Rectal smooth muscle tissue (tissue), 1 donor: ENCODE data around the gene TMEM39B.

Source experiments
- H3K27ac ChIP-seq: one replicate; pipeline ENCODE4 v1.7.0; 2013; ENCODE audit warnings: low read depth, low read length, inconsistent platforms
- H3K27me3 ChIP-seq: one replicate; pipeline ENCODE4 v1.7.0; 2013; ENCODE audit warnings: low read length; ENCODE audit not compliant: control insufficient read depth, insufficient read depth
- H3K36me3 ChIP-seq: one replicate; pipeline ENCODE4 v1.7.0; 2013; ENCODE audit warnings: low read length; ENCODE audit not compliant: control insufficient read depth, insufficient read depth
- H3K4me1 ChIP-seq: one replicate; pipeline ENCODE4 v1.7.0; 2013; ENCODE audit warnings: low read length; ENCODE audit not compliant: control insufficient read depth, insufficient read depth
- H3K4me3 ChIP-seq: one replicate; pipeline ENCODE4 v1.7.0; 2013; ENCODE audit warnings: low read length
- H3K9ac ChIP-seq: one replicate; pipeline ENCODE4 v1.7.0; 2013; ENCODE audit warnings: low read length

Gene TMEM39B

GRCh38 chr1:32072622-32073298 lies at the start of gene TMEM39B:
Gene TMEM39B (plus strand): TSS chr1:32072939. CDS start chr1:32073048, 109 bp downstream.
- peak within 1 kb of the TSS; percentile 91 for H3K4me3 ChIP-seq
- H3K4me1 ChIP-seq: peaks cover 5% of the 10 kb centered on the region
- H3K27me3 ChIP-seq: no peaks in the 10 kb centered on the region
- H3K9ac ChIP-seq: peak within 1 kb of the TSS; percentile 64
- H3K36me3 ChIP-seq: peaks cover 11% of the 10 kb centered on the region
- H3K27ac ChIP-seq: peak within 1 kb of the TSS; percentile 94

- Histone ChIP-seq H3K4me3 (no peak overlapping the region), H3K36me3 (no peaks in the 10 kb centered on the region), H3K9ac (no peak overlapping the region), H3K4me1 (peaks cover 5% of the 10 kb centered on the region), H3K27ac (no peak overlapping the region), H3K27me3 (no peaks in the 10 kb centered on the region)
These were observed 49.4 kb upstream of the TMEM39B start for GRCh38 chr1:32023351-32023750.

GRCh38 chr1:32025515-32025914 lies 47.2 kb upstream of the TMEM39B start:
- H3K4me1 ChIP-seq: peaks cover 5% of the 10 kb centered on the region
- no peaks in the 10 kb centered on the region for H3K36me3 ChIP-seq
- no peak overlapping the region for H3K27ac ChIP-seq
- no peak overlapping the region for H3K9ac ChIP-seq
- no peaks in the 10 kb centered on the region for H3K27me3 ChIP-seq
- no peak overlapping the region for H3K4me3 ChIP-seq

DNA sequence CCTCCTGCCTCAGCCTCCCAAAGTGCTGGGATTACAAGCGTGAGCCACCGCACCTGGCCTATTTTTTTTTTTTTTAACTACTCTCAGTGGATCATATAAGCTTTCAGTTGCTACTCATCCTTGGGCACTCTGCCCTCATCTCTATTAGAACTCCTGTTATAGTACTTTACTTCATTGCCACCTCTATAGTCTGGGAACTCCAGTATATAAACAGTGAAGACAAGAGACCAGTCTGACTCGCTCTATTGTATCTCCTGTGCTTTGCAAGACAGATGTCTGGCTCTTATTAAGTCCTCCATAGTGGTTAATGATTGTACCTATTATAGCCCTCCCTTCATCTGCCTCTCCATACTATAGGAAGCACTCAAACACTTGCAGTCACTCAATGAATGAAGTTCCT lies 44.0 kb upstream of the TMEM39B start:
- Histone ChIP-seq H3K36me3 (peaks cover 8% of the 10 kb centered on the region), H3K27me3 (no peaks in the 10 kb centered on the region), H3K9ac (no peak overlapping the region), H3K4me3 (no peak overlapping the region), H3K4me1 (peaks cover 11% of the 10 kb centered on the region), H3K27ac (no peak overlapping the region)

DNA sequence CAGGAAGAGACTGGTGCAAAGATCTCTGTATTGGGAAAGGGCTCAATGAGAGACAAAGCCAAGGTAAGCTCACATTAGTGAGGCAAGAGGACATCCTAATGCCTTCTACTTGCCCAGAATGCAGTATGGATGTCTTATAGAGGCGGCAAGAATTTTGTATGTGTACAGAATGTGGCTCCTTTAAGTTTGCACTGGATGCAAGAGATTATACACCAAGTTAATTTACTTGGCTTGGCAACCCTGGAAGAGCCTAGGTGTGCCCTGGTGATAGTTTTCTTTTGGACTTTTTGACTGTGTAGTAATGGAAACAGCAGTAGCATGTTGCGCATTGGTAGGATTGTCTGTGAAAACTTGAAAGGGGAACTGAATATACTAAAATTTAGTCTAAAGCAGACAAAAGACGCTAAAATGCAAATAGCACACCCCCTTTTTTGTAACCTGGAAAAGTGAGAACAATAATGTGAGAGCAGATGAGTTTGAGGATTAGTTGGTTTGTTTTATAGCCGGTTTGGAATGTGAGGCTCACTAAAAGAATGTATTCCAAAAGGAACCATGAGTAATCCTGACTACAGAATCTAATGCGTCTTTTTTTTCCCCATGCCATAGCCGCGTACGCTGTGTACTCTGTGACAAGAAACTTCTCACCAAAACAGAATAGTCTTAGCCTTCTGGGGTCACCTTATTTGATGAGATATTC lies 41.0 kb upstream of the TMEM39B start:
- Histone ChIP-seq H3K36me3 (peaks cover 15% of the 10 kb centered on the region), H3K4me3 (no peak overlapping the region), H3K9ac (no peak overlapping the region), H3K4me1 (peaks cover 11% of the 10 kb centered on the region), H3K27ac (peak overlapping the region; percentile 64), H3K27me3 (no peaks in the 10 kb centered on the region)

DNA sequence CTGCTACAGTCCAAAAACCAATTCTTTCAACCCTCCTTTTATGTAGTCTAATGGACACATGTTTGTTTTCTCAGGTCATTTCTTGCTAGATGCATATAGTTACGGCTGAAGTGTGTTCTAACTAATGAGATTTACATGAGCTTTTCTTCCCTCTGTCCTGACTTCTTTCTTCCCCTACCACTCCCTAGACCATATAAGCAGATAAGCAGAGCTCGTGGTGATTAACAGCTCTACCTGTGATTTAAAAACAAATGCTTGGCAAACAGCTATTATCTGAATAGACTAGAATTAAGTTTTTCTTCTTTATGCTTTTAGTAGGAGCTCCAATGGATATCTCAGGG lies 40.5 kb upstream of the TMEM39B start:
- peaks cover 19% of the 10 kb centered on the region for H3K36me3 ChIP-seq
- H3K9ac ChIP-seq: no peak overlapping the region
- H3K4me1 ChIP-seq: peaks cover 11% of the 10 kb centered on the region
- no peaks in the 10 kb centered on the region for H3K27me3 ChIP-seq
- peak overlapping the region; percentile 64 for H3K27ac ChIP-seq
- H3K4me3 ChIP-seq: no peak overlapping the region

DNA sequence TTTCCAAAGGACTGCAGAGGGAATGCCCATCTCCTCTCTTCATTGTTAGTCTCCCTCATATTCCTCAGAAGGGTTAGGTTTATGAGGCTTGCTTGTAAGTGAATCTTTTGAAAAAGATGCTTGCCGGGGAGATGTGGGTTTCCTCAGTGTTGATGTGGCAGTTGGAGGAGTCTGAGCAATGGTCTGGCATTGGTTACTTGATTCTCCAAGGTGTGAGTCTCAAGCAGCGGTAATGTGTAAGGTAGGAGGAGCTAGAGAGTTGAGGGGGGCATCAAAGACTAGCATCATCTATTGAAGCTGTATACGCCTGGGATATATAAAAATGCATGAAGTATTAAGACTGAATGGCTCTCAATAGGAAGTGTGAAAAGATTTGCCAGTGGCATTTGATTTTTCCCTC lies 37.6 kb upstream of the TMEM39B start:
- Histone ChIP-seq H3K36me3 (peaks cover 36% of the 10 kb centered on the region), H3K9ac (no peak overlapping the region), H3K27ac (no peak overlapping the region), H3K4me3 (no peak overlapping the region), H3K4me1 (peaks cover 8% of the 10 kb centered on the region), H3K27me3 (no peaks in the 10 kb centered on the region)

- H3K4me3 ChIP-seq: no peak overlapping the region
- no peak overlapping the region for H3K27ac ChIP-seq
- H3K36me3 ChIP-seq: peaks cover 44% of the 10 kb centered on the region
These were observed 32.0 kb upstream of the TMEM39B start for GRCh38 chr1:32040711-32041110.

GRCh38 chr1:32042330-32042729 lies 30.4 kb upstream of the TMEM39B start:
- H3K9ac ChIP-seq: no peak overlapping the region
- H3K27ac ChIP-seq: no peak overlapping the region
- no peak overlapping the region for H3K4me3 ChIP-seq
- no peaks in the 10 kb centered on the region for H3K27me3 ChIP-seq
- H3K4me1 ChIP-seq: no peaks in the 10 kb centered on the region
- H3K36me3 ChIP-seq: peaks cover 42% of the 10 kb centered on the region

More at GRCh38 chr1:32040711-32041110, 32.0 kb upstream of the TMEM39B start:
- Histone ChIP-seq H3K27me3 (no peaks in the 10 kb centered on the region), H3K9ac (no peak overlapping the region), H3K4me1 (no peaks in the 10 kb centered on the region)

GRCh38 chr1:32044234-32044633 lies 28.5 kb upstream of the TMEM39B start:
- peaks cover 38% of the 10 kb centered on the region for H3K36me3 ChIP-seq
- H3K27ac ChIP-seq: no peak overlapping the region
- H3K4me3 ChIP-seq: no peak overlapping the region
- no peaks in the 10 kb centered on the region for H3K27me3 ChIP-seq
- no peak overlapping the region for H3K9ac ChIP-seq
- no peaks in the 10 kb centered on the region for H3K4me1 ChIP-seq

- Histone ChIP-seq H3K27ac (no peak overlapping the region), H3K36me3 (peaks cover 25% of the 10 kb centered on the region)
These were observed 27.0 kb upstream of the TMEM39B start for GRCh38 chr1:32045772-32046171.

DNA sequence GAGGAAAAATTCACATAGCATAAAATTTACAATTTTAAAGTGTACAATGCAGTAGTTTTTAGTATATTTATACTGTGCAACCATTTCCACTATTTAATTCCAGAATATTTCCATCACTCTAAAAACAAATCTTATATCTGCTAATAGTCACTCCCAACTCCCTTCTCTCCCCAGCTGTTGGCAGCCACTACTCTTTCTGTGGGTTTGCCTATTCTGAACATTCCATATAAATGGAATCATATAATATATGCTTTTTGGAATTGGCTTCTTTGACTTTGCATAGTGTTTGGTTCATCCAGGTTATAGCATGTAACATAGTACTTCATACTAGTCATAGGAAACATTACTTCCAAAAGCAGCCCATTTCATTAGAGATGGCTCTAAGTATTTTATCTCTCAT lies 25.0 kb upstream of the TMEM39B start:
- no peaks in the 10 kb centered on the region for H3K4me1 ChIP-seq
- H3K9ac ChIP-seq: no peak overlapping the region
- peaks cover 20% of the 10 kb centered on the region for H3K36me3 ChIP-seq
- no peaks in the 10 kb centered on the region for H3K27me3 ChIP-seq
- no peak overlapping the region for H3K27ac ChIP-seq
- no peak overlapping the region for H3K4me3 ChIP-seq

More at GRCh38 chr1:32045772-32046171, 27.0 kb upstream of the TMEM39B start:
- no peak overlapping the region for H3K4me3 ChIP-seq
- H3K27me3 ChIP-seq: no peaks in the 10 kb centered on the region
- no peaks in the 10 kb centered on the region for H3K4me1 ChIP-seq
- no peak overlapping the region for H3K9ac ChIP-seq

GRCh38 chr1:32048440-32048839 lies 24.3 kb upstream of the TMEM39B start:
- Histone ChIP-seq H3K9ac (no peak overlapping the region), H3K4me3 (no peak overlapping the region), H3K27me3 (no peaks in the 10 kb centered on the region), H3K27ac (no peak overlapping the region), H3K4me1 (no peaks in the 10 kb centered on the region), H3K36me3 (peaks cover 20% of the 10 kb centered on the region)
